Central memory CD8-positive, alpha-beta T cell (primary cell): ENCODE measurements around the gene VWA2.

Experiments used
- ATAC-seq: fragments of 150-1000 bp; cut with Tn5 transposase; replicated peaks from 2 replicates; pipeline ENCODE4 v1.10.0; 2022; ENCODE audit warnings: mild to moderate bottlenecking, moderate FRiP score, moderate number of reproducible peaks; ENCODE audit not compliant: poor library complexity, severe bottlenecking; ENCODE audit errors: extremely low read depth
- DNase-seq, 2 donors: peaks; one replicate each; pipeline ENCODE4 v3.0.0; 2021; ENCODE audit warnings: low spot score in 2 of 2
- H3K27ac Mint-ChIP-seq: one replicate; pipeline ENCODE4 v1.8.0; 2022; ENCODE audit warnings: low read depth, mild to moderate bottlenecking, moderate library complexity, mixed read lengths
- H3K27me3 Mint-ChIP-seq: one replicate; pipeline ENCODE4 v1.8.0; 2022; ENCODE audit warnings: mixed read lengths
- H3K36me3 Mint-ChIP-seq: one replicate; pipeline ENCODE4 v1.8.0; 2022; ENCODE audit warnings: mild to moderate bottlenecking, moderate library complexity, mixed read lengths; ENCODE audit not compliant: insufficient read depth
- H3K4me1 Mint-ChIP-seq: one replicate; pipeline ENCODE4 v1.8.0; 2022; ENCODE audit warnings: mixed read lengths
- H3K4me3 Mint-ChIP-seq: one replicate; pipeline ENCODE4 v1.8.0; 2022; ENCODE audit warnings: mild to moderate bottlenecking, moderate library complexity, mixed read lengths
- H3K9me3 Mint-ChIP-seq: one replicate; pipeline ENCODE4 v1.8.0; 2022; ENCODE audit warnings: mixed read lengths

Gene VWA2

GRCh38 chr10:114294549-114294948 lies 55.5 kb downstream of the VWA2 start:
- peaks cover 9% of the 10 kb centered on the region for H3K9me3 Mint-ChIP-seq
- H3K36me3 Mint-ChIP-seq, result peaks cover 3% of the 10 kb centered on the region
- no peaks in the 10 kb centered on the region for H3K4me1 Mint-ChIP-seq
- no peak overlapping the region for H3K4me3 Mint-ChIP-seq
- DNase-seq (no peak), ATAC-seq (no peak)
- no peak overlapping the region for H3K27ac Mint-ChIP-seq
- H3K27me3 Mint-ChIP-seq, result no peaks in the 10 kb centered on the region

- Mint-ChIP-seq H3K4me1 (no peaks in the 10 kb centered on the region), H3K4me3 (no peak overlapping the region), H3K27me3 (no peaks in the 10 kb centered on the region), H3K27ac (no peak overlapping the region), H3K36me3 (peaks cover 5% of the 10 kb centered on the region), H3K9me3 (peaks cover 9% of the 10 kb centered on the region)
- DNase-seq (no peak), ATAC-seq (no peak)
These were observed 56.3 kb downstream of the VWA2 start for GRCh38 chr10:114295393-114295792.

- H3K27me3 Mint-ChIP-seq, result no peaks in the 10 kb centered on the region
- peaks cover 9% of the 10 kb centered on the region for H3K9me3 Mint-ChIP-seq
- H3K36me3 Mint-ChIP-seq, result peaks cover 7% of the 10 kb centered on the region
- H3K4me1 Mint-ChIP-seq, result no peaks in the 10 kb centered on the region
- H3K27ac Mint-ChIP-seq, result no peak overlapping the region
- ATAC-seq (no peak), DNase-seq (no peak)
- H3K4me3 Mint-ChIP-seq, result no peak overlapping the region
These were observed 58.2 kb downstream of the VWA2 start for GRCh38 chr10:114297136-114297705.

- no peak for ATAC-seq
- H3K27me3 Mint-ChIP-seq, result no peaks in the 10 kb centered on the region
- DNase-seq, result no peak
- H3K36me3 Mint-ChIP-seq, result peaks cover 7% of the 10 kb centered on the region
- H3K9me3 Mint-ChIP-seq, result peaks cover 9% of the 10 kb centered on the region
- no peak overlapping the region for H3K27ac Mint-ChIP-seq
- H3K4me1 Mint-ChIP-seq, result peaks cover 14% of the 10 kb centered on the region
- H3K4me3 Mint-ChIP-seq, result no peak overlapping the region
These were observed 61.1 kb downstream of the VWA2 start for GRCh38 chr10:114300036-114300645.

- DNase-seq (no peak), ATAC-seq (no peak)
- Mint-ChIP-seq H3K4me3 (no peak overlapping the region), H3K9me3 (peaks cover 2% of the 10 kb centered on the region), H3K4me1 (peaks cover 14% of the 10 kb centered on the region), H3K27ac (no peak overlapping the region), H3K36me3 (peaks cover 7% of the 10 kb centered on the region), H3K27me3 (no peaks in the 10 kb centered on the region)
These were observed 62.1 kb downstream of the VWA2 start for GRCh38 chr10:114301177-114301576.

GRCh38 chr10:114301951-114302710 lies 63.1 kb downstream of the VWA2 start:
- H3K36me3 Mint-ChIP-seq, result peaks cover 7% of the 10 kb centered on the region
- H3K4me1 Mint-ChIP-seq, result peaks cover 14% of the 10 kb centered on the region
- H3K27me3 Mint-ChIP-seq, result no peaks in the 10 kb centered on the region
- no peak overlapping the region for H3K4me3 Mint-ChIP-seq
- no peak for DNase-seq
- no peak overlapping the region for H3K27ac Mint-ChIP-seq
- no peaks in the 10 kb centered on the region for H3K9me3 Mint-ChIP-seq
- ATAC-seq, result no peak

GRCh38 chr10:114303556-114303955 lies 64.5 kb downstream of the VWA2 start:
- DNase-seq, result no peak
- Mint-ChIP-seq H3K27ac (peak overlapping the region; percentile 13), H3K4me3 (peak overlapping the region; percentile 90), H3K27me3 (no peaks in the 10 kb centered on the region), H3K9me3 (no peaks in the 10 kb centered on the region), H3K36me3 (peaks cover 3% of the 10 kb centered on the region), H3K4me1 (peaks cover 14% of the 10 kb centered on the region)
- ATAC-seq, result no peak

GRCh38 chr10:114304017-114304570 lies 65.0 kb downstream of the VWA2 start:
- peaks cover 3% of the 10 kb centered on the region for H3K36me3 Mint-ChIP-seq
- H3K4me1 Mint-ChIP-seq, result peaks cover 14% of the 10 kb centered on the region
- ATAC-seq (peak; percentile 53), DNase-seq (peak; percentile 36 to 45)
- H3K27ac Mint-ChIP-seq, result peak overlapping the region; percentile 13
- H3K9me3 Mint-ChIP-seq, result no peaks in the 10 kb centered on the region
- no peaks in the 10 kb centered on the region for H3K27me3 Mint-ChIP-seq
- peak overlapping the region; percentile 90 for H3K4me3 Mint-ChIP-seq

GRCh38 chr10:114304571-114305421 lies 65.7 kb downstream of the VWA2 start:
- no peaks in the 10 kb centered on the region for H3K9me3 Mint-ChIP-seq
- H3K4me1 Mint-ChIP-seq, result peaks cover 14% of the 10 kb centered on the region
- ATAC-seq (peak; percentile 73), DNase-seq (peak; percentile 29 to 34)
- peak overlapping the region; percentile 13 for H3K27ac Mint-ChIP-seq
- H3K27me3 Mint-ChIP-seq, result no peaks in the 10 kb centered on the region
- peaks cover 3% of the 10 kb centered on the region for H3K36me3 Mint-ChIP-seq
- peak overlapping the region; percentile 90 for H3K4me3 Mint-ChIP-seq

- Mint-ChIP-seq H3K27me3 (no peaks in the 10 kb centered on the region), H3K9me3 (no peaks in the 10 kb centered on the region), H3K4me3 (peak overlapping the region; percentile 90), H3K27ac (no peak overlapping the region), H3K36me3 (peaks cover 2% of the 10 kb centered on the region), H3K4me1 (peaks cover 14% of the 10 kb centered on the region)
- ATAC-seq (no peak), DNase-seq (no peak)
These were observed 66.5 kb downstream of the VWA2 start for GRCh38 chr10:114305521-114305925.

- Mint-ChIP-seq H3K27me3 (no peaks in the 10 kb centered on the region), H3K9me3 (no peaks in the 10 kb centered on the region), H3K27ac (no peak overlapping the region), H3K4me1 (peaks cover 14% of the 10 kb centered on the region), H3K36me3 (peaks cover 2% of the 10 kb centered on the region), H3K4me3 (peak overlapping the region; percentile 90)
- DNase-seq (no peak), ATAC-seq (no peak)
These were observed 67.3 kb downstream of the VWA2 start for GRCh38 chr10:114306116-114306973.
